Measurements from ENCODE around the gene SPTBN1.

SPTBN1 gene

DNA sequence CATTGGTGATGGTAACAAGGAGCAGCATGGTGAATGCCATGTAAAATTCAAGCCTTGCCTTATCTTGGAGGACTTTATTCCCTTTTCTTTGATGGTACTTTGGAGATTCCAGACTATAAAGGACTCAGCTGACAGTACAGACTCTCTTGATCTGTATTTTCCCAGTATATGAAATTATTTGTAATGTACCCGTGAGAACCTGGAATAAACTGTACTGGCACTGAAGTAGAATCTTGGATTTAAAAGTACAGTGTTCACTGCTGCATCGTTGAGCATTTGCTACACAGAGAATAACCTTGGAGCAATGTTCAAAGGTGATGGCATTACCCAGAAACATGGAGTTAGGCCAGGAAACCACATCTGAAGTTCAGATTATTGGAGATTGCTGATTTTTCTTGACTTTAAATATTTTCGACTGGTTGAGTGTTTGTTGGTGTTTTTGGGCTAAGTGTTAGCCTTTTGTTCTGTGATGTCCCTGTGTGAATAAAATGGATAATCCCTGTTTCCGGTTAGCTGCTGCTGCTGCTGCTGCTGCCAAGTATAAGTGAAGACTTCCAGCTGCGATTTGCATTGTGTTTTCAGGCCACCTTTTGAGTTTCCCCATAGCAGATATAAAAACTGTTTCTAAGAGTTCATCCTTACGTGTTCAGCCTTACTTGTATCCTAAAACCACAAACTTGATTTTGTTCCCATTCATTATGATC is 122.0 kb downstream of the SPTBN1 start:
- no peak for DNase-seq

DNA sequence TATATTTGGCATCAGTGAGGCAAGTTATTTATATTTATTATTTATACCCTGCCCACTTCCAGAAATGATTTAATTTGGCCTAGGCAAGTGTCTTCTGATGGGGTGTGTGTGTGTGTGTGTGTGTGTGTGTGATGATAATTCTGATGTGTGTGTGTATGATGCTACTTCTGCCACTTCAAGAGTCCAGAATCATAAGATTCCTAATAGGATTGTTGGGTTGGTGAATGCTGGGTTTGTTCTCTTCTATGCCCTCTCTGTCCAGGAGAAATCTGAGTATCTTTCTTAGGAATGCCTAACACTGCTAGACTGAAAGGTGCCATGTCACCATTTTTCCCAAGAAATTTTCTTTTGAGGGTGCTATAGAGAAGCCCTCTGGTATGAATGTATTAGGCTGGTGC is 122.5 kb downstream of the SPTBN1 start:
- no peak for DNase-seq

DNA sequence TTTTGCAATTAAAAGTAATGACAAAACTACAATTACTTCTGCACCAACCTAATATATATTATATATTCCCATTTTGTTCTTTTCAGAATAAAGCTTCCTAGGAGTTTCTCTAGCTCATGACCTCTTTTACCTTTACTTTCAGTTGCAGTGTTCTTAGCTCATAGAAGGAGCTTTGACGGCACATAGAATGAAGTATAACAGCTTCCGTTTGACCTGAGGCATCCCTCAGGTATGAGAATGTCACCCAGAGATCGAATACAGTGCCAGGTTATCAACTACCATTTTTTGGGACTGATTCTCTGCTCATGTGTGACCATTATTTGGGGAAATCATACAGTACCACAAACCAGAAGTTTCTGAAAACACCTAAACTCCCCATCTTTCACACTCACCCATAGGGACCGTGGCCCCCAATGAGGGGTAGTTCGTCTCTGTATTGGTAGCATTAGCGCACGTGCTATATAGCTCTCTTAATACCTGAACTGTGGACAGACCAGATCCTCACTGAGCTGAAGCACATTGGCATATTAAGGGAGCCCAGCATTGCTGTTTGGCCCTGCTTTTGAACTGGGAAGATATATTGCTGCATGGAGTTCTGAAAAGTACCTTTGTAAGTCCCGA is 123.0 kb downstream of the SPTBN1 start:
- no peak for DNase-seq

DNA sequence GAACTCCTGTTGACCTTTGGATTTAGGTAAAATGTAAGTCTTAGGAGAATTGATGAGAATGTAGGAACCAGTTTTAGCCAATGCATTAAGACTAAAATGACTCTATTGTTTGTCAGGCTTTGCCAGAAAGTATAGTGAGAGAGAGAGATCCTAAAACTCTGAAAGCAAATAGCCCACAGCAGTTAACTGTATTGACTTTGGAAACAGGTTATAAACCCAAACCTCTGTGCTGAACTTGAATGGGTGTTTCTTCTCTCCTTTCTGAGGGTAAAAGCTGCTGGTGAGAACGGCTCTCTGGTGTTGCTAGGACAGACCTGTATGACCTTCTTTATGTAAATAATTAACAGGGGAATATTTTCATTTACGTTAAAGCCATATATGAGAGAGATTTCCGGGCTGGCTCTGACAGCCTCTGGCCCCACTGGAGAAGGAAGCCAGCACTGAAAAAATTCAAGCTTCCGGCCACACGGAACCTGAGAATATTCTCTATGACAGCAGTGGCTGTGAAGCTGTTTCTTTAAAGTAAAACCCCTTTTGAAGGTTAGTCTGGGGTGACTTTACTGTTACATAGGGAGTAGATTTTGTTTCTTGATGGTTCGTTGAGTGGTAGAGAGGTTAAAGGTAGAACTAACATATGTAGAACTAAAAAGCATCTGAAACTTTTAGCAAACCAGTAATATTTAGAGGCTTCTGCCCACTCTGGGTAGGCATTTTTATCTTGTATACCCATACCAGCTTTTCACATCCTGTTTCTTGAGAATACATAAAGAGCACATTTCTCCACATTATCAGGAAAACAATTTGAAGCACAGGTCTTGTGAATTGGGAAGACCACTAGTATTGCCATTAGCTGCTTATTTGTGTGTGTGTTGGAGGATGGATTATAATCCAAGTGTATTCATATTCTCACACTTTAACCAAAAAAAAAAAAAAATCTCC is 123.8 kb downstream of the SPTBN1 start:
- no peak for DNase-seq

DNA sequence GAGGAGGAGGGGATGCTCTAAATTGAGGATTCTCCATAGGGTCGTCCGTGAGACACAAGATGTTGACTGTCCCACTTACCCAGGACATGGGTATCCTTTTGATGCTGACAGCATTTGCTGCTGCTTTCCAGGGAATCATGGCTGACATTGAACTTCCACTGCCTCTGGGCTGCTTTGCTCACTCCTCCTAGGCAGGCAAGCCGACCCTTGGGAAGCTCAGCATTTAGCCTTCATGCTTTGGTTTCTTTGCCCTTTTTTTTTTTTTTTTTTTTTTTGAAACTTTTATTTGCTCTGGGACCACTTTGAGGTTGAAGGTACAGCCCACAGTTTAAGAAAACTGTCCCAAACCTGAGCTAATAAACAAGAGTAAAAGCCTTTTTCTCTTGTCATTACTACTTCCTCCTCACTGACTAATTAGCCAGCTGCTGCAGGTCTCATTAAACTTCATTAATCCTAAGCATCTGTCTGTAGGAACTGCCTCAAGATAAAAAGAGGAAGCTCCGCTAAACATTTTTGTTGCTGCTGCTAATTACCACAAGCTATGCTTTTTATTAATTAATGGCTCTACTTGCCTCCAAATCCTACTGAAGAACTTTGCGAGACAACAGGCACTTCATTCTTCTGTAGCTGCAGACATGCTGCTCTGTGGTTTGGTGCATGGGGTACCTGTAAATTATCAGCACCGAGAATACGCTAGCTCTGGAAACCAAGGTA is 125.4 kb downstream of the SPTBN1 start:
- DNase-seq: no peak

DNA sequence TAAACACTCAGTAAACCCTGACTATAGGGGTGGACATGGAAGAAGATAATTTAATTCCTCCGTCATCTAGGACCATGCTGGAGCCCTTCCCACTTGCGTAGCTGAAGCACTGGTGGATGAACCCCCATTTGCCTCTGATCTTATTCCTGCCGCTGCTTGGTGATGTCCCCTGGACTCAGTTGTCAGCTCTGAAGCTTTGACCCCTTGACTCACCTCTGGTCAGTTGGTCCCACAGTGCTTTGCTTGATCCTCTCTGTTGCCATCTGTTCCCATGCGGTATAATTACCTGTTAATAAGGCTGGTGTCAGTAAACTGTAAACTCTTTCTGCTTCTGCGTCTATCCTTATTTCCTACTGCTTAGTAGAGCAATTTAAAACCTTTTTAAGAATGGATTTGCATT is 126.9 kb downstream of the SPTBN1 start:
- no peak for DNase-seq

DNA sequence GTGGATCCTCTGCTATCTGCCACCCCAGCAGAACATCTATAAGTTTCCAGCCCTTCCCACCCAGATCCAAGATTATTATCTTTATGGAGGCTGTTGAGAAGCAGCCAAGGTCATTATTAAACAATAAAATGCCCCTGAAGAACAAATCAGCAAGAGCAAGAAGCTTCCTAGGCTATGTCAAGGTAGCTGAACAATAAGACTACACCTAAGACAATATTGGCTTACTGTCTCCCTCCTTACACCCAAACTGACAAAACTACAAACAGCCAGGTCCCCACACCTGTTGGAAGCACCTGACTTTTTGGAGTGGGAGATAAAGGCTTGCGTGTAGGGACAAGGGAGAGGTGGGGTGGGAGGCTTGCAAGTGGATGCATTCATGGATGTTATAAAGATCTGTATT is 128.5 kb downstream of the SPTBN1 start:
- no peak for DNase-seq

DNA sequence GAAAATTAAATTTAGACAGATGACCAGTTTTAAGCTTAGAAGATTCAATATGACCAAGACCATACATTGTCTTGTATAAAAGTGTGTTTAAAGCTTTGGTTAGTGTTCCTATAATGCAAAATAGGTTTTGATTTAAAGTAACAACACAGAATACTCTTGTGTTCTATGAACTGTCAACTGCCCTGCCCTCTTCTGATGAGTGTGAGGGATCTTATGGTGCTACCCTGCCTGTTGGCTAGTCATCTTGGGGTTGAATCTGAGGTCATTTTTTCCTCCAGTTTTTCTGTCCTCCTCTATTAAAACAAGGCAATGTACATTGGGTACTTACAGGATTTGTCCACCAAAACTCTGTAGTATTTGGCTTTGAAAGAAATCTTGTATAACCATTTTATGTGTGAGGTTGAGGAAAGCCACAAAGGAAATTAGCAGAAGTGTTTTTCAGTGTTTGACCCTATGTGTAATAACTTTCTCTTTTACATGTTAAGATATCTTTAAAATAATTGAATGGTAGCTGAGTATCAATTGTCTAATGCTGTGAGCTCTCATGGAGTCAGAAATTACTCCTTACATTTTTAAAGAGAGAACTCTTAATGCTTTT is 129.1 kb downstream of the SPTBN1 start:
- no peak for DNase-seq

DNA sequence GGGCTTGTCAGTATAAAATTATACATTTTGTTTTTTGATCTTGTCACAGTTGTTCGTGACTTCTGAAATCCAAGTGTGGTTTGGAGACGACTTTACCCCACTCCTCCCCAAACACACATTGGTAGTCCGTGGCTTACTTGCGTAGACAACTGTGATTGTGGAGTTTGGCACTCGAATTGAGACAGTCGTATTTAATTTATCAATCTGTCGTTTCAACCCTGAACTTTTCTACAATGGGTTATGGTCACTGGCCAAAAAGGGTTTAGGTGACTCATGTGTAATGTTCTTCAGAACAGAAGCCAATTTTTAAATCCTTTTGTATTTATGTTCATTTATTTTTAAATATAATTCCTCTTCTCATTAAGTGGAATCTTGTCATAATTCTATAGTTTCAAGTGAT is 129.9 kb downstream of the SPTBN1 start:
- no peak for DNase-seq

DNA sequence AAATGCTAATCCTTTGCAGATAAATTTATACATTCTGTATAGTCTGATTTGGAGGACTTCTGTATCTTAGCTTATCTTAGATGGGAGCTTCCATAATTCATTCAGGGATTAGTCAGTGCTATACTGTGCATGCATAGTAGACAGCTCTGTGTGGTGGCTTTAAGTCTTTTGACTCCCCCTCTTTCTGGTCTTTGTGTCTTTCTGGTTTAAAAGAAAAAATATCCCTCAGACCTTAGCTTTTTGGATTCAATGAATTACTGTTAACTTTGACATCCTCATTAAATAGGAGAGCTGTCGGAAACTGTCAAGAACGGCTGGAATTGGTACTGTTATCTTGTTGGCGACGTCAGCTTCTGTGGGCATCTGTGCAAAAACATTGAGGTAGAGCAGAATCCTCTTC is 130.4 kb downstream of the SPTBN1 start:
- no peak for DNase-seq

DNA sequence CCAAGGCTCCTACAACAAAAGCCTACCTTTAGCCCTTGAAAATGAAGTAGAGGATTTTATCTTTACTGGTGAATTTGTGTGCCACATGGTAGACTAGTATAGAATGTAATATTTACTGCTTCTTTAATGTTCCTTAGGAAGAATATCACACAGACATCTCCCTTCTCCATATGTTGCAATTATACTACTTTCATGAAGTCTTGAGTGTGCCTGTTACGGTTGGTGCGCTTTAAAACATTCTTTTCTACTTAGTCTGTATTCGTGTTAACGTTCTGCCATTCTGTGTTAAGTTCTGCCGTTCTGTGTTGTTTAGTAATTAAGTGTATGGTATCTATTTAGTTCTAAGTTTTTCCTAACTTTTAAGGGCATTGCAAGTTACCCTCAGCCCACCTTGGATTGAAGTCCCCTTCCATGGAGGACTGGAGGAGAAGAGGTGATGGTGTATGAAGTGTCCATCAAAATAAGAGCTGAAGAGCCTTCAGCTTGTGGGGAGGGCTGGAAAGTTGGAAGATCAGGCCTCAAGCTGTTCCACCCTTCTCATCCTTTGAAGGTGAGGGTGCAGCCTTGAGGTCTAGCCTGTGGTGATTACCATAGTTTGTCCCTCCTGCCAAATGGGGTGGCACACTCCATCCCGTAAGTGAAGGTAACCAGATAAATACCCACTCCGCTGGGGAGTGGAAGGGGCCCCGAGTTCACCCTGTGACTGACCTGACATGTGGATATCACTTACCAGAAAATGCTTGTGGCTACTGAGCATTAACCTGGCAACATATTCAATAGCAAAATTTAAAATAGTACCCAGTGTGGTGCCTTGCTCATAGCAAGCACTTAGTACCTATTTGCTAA is 131.3 kb downstream of the SPTBN1 start:
- no peak for DNase-seq

DNA sequence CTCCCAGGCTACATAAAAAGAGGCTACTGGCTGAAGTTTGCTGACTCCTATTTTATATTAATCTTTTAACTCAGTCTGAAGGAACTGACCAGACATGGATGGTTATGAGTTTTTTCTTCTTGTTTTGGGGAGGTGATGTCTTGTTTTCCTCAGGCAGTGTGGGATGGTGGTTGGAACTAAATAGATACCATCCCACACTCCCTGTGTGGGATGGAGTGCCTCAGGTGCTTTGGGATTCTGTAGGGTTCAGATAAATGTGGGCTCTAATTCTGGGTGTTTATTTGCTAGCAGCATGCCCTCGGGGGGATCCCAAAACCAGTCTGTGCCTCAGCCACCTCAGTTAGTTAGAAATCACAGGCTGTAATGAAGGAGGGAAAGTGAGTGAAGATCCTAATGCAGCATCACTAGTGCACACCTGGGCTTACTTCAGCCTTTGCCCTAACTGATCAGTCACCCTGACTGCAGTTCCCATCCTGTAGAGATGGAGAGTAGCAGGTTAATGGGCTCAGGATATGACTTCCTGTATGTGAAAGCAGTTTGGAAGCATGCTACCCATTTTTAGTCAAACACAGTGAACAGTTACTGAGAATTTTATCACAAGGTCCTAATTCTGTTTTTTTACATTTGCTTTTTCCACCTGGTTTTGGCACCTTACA is 132.2 kb downstream of the SPTBN1 start:
- DNase-seq: no peak

DNA sequence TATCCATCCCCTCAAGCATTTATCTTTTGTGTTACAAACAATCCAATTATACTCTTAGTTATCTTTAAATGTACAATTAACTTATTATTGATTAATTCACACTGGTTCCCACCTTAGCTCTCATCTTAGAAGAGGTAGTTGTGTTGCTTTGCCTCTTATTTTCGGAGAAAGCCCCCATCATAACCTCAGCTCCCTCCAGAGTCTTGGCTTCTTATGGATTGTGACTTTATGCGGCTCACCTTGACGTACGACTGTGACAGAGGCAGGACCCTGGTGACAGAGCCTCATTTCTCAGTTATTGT is 132.9 kb downstream of the SPTBN1 start:
- no peak for DNase-seq

DNA sequence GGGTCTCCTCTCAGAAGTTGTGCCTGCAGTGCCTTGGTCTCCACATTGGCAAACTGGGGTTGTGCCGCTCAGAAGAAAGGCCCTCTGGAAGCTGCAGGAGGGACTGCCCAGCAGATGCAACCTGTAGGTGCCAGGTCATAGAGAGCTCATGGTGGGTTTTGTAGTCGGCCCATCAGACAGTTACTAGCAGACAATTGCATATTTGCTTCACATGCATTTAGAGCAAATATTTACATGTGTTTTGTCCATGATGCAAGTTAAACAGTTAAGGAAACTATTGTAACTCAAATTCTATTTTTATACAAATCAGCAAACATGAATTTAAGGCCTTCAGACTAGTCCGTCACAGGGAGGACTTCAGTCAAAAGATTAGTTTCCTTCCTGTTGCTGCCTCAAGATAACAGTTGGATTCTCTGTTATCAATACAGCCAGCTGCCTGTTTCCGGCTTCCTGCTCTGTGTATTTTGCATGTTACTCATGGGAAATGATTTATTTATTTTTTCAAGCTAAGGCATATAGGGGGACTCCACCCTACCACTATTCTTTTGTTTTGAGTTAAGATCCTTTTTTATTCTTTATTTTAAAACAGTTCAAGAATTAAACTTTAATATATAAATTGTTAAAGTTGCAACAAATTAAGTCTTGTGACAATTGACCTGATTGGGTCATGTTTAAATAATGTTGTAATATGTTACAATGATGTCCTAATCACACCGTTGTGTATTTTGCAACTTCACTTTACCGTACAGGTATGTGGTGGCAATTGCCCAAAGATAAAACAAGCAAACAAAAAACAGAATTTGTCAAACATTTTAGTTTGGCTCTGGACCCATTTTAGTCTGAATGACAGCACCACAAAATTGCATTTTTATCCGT is 133.5 kb downstream of the SPTBN1 start:
- DNase-seq: no peak

DNA sequence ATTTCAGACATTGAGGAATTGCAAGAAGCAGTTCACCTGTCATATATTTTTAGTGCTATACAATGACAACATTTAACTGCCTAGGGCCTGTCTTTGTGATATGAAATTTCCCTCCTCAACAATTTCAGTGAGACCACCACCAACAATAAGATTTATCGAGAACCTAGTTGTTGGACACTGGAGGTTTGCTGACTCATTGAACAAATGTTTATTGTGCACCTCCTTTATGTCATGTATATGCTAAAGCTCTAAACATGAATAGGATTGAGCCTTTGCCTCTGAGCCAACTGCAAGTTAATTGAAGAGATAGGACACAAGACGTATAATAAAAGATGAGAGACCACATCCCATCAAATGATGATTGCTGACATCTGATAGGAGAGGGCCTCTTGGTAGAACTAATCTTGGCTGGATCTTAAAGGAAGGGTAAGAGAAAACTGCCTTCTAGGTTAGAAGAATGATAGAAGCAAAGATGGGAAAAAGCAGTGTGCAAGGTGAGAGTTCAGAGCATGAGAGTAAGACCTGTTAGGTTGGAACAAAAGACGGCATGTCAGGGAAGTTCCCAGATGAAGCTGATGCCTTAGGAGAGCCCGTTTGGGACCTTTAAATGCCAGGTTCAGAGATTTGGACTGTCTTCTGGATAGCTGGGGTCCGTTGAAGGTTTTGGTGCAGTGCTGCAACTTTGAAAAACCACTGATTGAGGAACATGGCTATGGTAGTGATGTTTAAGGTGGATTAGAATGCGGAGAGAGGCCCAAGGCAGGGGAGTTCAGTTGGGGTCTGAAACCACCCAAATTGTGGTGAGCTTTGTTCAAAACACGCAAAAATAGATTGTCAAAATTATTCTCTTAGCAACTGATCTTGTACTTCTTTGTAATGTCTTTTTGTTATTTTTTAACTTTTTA is 134.3 kb downstream of the SPTBN1 start:
- DNase-seq: no peak

DNA sequence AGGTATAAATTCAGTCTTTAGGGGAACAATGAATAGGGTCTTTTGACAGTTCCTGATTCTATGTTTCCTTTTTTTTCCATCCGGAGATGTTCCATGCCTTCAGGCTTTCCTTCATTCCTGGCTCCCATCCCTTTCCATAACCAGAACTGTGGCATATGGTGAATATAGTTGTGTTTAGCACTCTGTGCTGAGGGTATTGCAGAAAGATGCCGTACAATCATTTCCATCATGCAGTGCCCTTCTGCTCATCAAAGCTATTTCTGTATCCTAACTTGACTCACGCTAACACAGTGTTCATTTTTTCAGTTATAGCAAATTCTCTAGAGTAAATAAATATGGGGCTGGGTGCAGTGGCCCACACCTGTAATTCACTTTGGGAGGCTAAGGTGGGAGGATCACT is 135.4 kb downstream of the SPTBN1 start:
- DNase-seq: no peak

DNA sequence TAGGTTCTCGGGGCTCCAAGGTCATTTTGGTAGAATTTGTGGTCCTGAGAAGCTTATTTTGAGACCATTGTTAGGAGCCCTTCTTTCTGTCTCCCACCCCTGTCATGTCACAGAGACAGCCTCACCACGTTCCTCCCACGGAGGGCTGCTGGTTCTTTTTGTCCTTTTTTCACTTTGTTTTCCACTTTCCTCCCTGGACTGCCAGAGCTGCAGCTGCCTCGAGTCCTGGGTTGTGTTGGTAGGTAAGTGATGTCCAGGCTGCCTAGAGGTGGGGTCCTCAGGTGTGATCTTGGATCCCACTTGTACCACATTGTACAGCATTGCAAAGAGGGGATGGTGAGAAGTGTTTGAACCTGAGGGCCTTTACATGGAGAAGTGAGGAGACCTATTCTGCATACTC is 137.1 kb downstream of the SPTBN1 start:
- DNase-seq: no peak

DNA sequence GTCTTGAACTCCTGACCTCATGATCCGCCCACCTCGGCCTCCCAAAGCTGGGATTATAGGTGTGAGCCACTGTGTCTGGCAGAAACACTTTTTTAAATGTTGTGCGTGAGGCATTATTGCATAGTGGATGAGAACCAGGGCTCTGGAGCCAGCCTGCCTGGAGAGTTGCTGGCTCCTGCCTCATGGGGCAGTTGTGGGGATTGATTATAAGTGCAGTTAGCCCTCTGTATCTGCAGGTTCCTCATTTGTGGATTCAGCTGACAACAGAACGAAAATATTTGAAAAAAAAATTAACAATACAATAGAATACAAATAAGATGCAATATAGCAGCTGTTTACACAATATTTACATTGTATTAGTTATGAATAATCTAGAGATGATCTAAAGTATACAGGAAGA is 137.9 kb downstream of the SPTBN1 start:
- no peak for DNase-seq

DNA sequence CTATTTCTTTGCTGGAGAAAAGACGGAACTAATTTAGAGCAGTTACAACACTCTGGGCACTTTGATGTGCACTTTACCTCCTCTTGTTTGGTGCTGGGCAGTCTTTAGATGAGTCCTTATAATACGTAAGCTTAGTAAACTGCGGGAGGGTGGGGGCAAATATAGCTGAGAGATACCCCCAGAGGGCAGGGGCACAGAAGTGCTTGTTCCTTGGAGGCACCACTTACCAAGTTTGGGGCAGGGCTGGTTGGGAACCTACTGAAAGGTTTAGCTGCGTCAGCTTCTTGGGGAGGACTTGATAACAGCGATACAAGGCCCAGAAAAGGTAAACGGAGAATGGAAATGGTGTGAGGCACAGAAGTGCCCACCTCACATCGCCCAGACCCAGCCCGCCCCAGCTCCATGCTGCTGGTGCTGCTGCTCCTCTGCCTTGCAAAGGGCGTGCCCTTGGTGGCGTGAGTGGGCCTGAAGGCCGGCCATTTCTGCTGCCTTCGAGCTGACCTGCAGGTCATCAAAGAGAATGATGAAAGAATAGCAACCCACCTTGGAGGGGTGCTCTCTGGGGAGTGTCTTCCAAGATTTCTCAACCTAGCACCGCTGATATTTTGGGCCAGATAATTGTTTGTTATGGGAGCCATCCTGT is 139.2 kb downstream of the SPTBN1 start:
- no peak for DNase-seq
